ENCODE results near the gene BSCL2.

- TF ChIP-seq CTCF (IDR thresholded peaks at IDR 0.05) (no peak), POLR2A (IDR thresholded peaks at IDR 0.05) (no peak)
Measured at GRCh38 chr11:62707277-62707861, at the start of gene BSCL2, which contains the start of gene GNG3.

Data from body of pancreas (tissue), 4 donors.